H1 (cell line): ENCODE data around the gene KCNK4. TPM values are rescaled to one million over a fixed set of nuclear protein-coding genes. Genes with fewer than 3 reads are reported as not detected.

Experiments
- CTCF ChIA-PET: fragments of 300-600 bp; sonication (Branson Sonifier 250); formaldehyde crosslinking; loops from one replicate; lab custom pipeline; 2021; ENCODE audit not compliant: partially characterized antibody; lab: Charles Lee
- POLR2A ChIA-PET: fragments of 300-600 bp; sonication (Branson Sonifier 250); formaldehyde crosslinking; loops from one replicate; lab custom pipeline; 2021; ENCODE audit warnings: inconsistent platforms; ENCODE audit not compliant: partially characterized antibody; lab: Charles Lee
- DNase-seq, 2 experiments: peaks; one replicate each; pipeline versions ENCODE4 v3.0.0 to v3.0.0-alpha.2; 2010 to 2022; ENCODE audit warnings: low spot score in 2 of 2, low read depth in 1 of 2, mixed read lengths in 1 of 2
- FAIRE-seq: peaks from 2 replicates; lab custom pipeline; 2011; peaks lifted over from hg19 to GRCh38; lab: Jason Lieb, UNC
- H2AFZ ChIP-seq: 2 replicates; pipeline ENCODE4 v1.8.1; 2012; ENCODE audit warnings: low read length, inconsistent platforms
- H2AK5ac ChIP-seq: 2 replicates; pipeline ENCODE4 v1.6.1; 2013; ENCODE audit warnings: low read depth, low read length
- H2BK120ac ChIP-seq: replicated peaks from 2 replicates; pipeline ENCODE3; 2013; ENCODE audit warnings: low read depth, low read length, inconsistent platforms
- H2BK12ac ChIP-seq: 2 replicates; pipeline ENCODE4 v1.6.1; 2013; ENCODE audit warnings: low read depth, low read length
- H2BK15ac ChIP-seq: 2 replicates; pipeline ENCODE4 v1.6.1; 2013; ENCODE audit warnings: low read length
- H2BK20ac ChIP-seq: 2 replicates; pipeline ENCODE4 v1.6.1; 2013; ENCODE audit warnings: low read length
- H2BK5ac ChIP-seq: 2 replicates; pipeline ENCODE4 v1.6.1; 2013; ENCODE audit warnings: low read depth, low read length
- H3K14ac ChIP-seq: 2 replicates; pipeline ENCODE4 v1.6.1; 2013; ENCODE audit warnings: inconsistent platforms; ENCODE audit not compliant: insufficient read length
- H3K18ac ChIP-seq: 2 replicates; pipeline ENCODE4 v1.6.1; 2013; ENCODE audit warnings: low read length; ENCODE audit errors: extremely low read depth
- H3K23ac ChIP-seq: 2 replicates; pipeline ENCODE4 v1.6.1; 2013; ENCODE audit warnings: inconsistent platforms; ENCODE audit not compliant: insufficient read length
- H3K23me2 ChIP-seq: 2 replicates; pipeline ENCODE4 v1.6.1; 2013; ENCODE audit warnings: low read depth, low read length
- H3K27ac ChIP-seq: 2 replicates; pipeline ENCODE4 v1.6.1; 2011; ENCODE audit warnings: low read depth, low read length, inconsistent platforms
- H3K27me3 ChIP-seq, 4 experiments: replicated peaks in 1 of 4; 1 replicate in 1 of 4; 2 replicates in 3 of 4; pipeline versions ENCODE4 v1.6.1 to v1.8.1; 2011 to 2013; ENCODE audit warnings: low read length in 3 of 4, mild to moderate bottlenecking in 3 of 4, inconsistent platforms in 2 of 4, mixed read lengths in 2 of 4, moderate library complexity in 1 of 4; ENCODE audit not compliant: control insufficient read depth in 3 of 4, insufficient read depth in 3 of 4; ENCODE audit errors: extremely low read depth in 1 of 4
- H3K36me3 ChIP-seq, 4 experiments: 2 replicates each; pipeline versions ENCODE4 v1.6.1 to v1.8.1; 2011 to 2013; ENCODE audit warnings: mild to moderate bottlenecking in 4 of 4, low read length in 3 of 4, moderate library complexity in 2 of 4, control low read depth in 1 of 4, inconsistent platforms in 1 of 4; ENCODE audit not compliant: insufficient read depth in 4 of 4, control insufficient read depth in 2 of 4
- H3K4ac ChIP-seq: replicated peaks from 2 replicates; pipeline ENCODE3; 2013; ENCODE audit warnings: low read length, low read depth, mixed read lengths, inconsistent platforms; ENCODE audit not compliant: insufficient read length
- H3K4me1 ChIP-seq, 4 experiments: replicated peaks in 1 of 4; 1 replicate in 1 of 4; 2 replicates in 3 of 4; pipeline versions ENCODE4 v1.6.1 to v1.8.1; 2011 to 2013; ENCODE audit warnings: low read length in 3 of 4, inconsistent platforms in 2 of 4, mixed read lengths in 1 of 4; ENCODE audit not compliant: insufficient read depth in 4 of 4, control insufficient read depth in 3 of 4
- H3K4me2 ChIP-seq, 2 experiments: 2 replicates each; pipeline versions ENCODE4 v1.6.1 to v1.8.1; 2011 to 2013; ENCODE audit warnings: low read depth in 2 of 2, low read length in 2 of 2, control low read depth in 1 of 2, inconsistent platforms in 1 of 2, mild to moderate bottlenecking in 1 of 2; ENCODE audit not compliant: insufficient read depth in 1 of 2
- H3K4me3 ChIP-seq, 4 experiments: fragments of 200-600, 300-600 bp in 1 of 4; sonication (generic), shearing (Covaris generic), sonication (Bioruptor Twin) in 1 of 4; 2 replicates each; pipeline versions ENCODE4 v1.5.1 to v1.8.1; 2011 to 2016; ENCODE audit warnings: low read length in 4 of 4, low read depth in 3 of 4, control low read depth in 2 of 4, inconsistent platforms in 2 of 4, mild to moderate bottlenecking in 2 of 4, mixed read lengths in 1 of 4, moderate library complexity in 1 of 4; ENCODE audit not compliant: insufficient read depth in 2 of 4; ENCODE audit errors: extremely low read depth in 1 of 4
- H3K56ac ChIP-seq: replicated peaks from 2 replicates; pipeline ENCODE3; 2013; ENCODE audit warnings: low read depth, mild to moderate bottlenecking, mixed read lengths, low read length, inconsistent platforms; ENCODE audit not compliant: insufficient read length
- H3K79me1 ChIP-seq: 2 replicates; pipeline ENCODE4 v1.6.1; 2013; ENCODE audit warnings: low read depth, low read length, control low read depth
- H3K79me2 ChIP-seq, 2 experiments: 2 replicates each; pipeline versions ENCODE4 v1.6.1 to v1.8.1; 2012 to 2013; ENCODE audit warnings: low read length in 2 of 2, mild to moderate bottlenecking in 2 of 2, inconsistent platforms in 1 of 2; ENCODE audit not compliant: insufficient read depth in 2 of 2, control insufficient read depth in 1 of 2
- H3K9ac ChIP-seq, 4 experiments: replicated peaks in 1 of 4; 1 replicate in 1 of 4; 2 replicates in 3 of 4; pipeline versions ENCODE4 v1.6.1 to v1.8.1; 2011 to 2013; ENCODE audit warnings: low read depth in 3 of 4, low read length in 3 of 4, control low read depth in 2 of 4, mild to moderate bottlenecking in 2 of 4, moderate library complexity in 2 of 4, inconsistent platforms in 1 of 4; ENCODE audit errors: extremely low read depth in 1 of 4
- H3K9me3 ChIP-seq, 2 experiments: 2 replicates each; pipeline versions ENCODE4 v1.6.1 to v1.8.1; 2012 to 2013; ENCODE audit warnings: mild to moderate bottlenecking in 2 of 2, moderate library complexity in 2 of 2, control low read depth in 1 of 2, inconsistent platforms in 1 of 2, low read depth in 1 of 2, low read length in 1 of 2, mixed read lengths in 1 of 2; ENCODE audit not compliant: insufficient read depth in 2 of 2
- H4K20me1 ChIP-seq, 2 experiments: replicated peaks in 1 of 2; 2 replicates each; pipeline versions ENCODE3 to v1.8.1; 2011 to 2013; ENCODE audit warnings: inconsistent platforms in 2 of 2, low read length in 2 of 2, mild to moderate bottlenecking in 1 of 2; ENCODE audit not compliant: insufficient read depth in 2 of 2, control insufficient read depth in 1 of 2
- H4K5ac ChIP-seq: 2 replicates; pipeline ENCODE4 v1.6.1; 2013; ENCODE audit warnings: low read length, low read depth, mixed read lengths, inconsistent platforms; ENCODE audit not compliant: insufficient read length
- H4K8ac ChIP-seq: 2 replicates; pipeline ENCODE4 v1.8.0; 2013; ENCODE audit warnings: mild to moderate bottlenecking, moderate library complexity, low read length, inconsistent platforms; ENCODE audit not compliant: insufficient read depth; ENCODE audit errors: extremely low read depth
- H4K91ac ChIP-seq: replicated peaks from 2 replicates; pipeline ENCODE3; 2013; ENCODE audit warnings: low read length, mixed read lengths, inconsistent platforms; ENCODE audit not compliant: insufficient read length
- BCL11A ChIP-seq, 2 experiments: IDR thresholded peaks; one replicate each; pipeline ENCODE4 v1.6.1; 2011; ENCODE audit warnings: low read depth in 2 of 2, low read length in 2 of 2, mild to moderate bottlenecking in 2 of 2
- HDAC6 ChIP-seq: IDR thresholded peaks from one replicate; pipeline ENCODE4 v1.7.1; 2012; ENCODE audit warnings: low read depth, mild to moderate bottlenecking, inconsistent platforms, low read length, moderate library complexity
- KDM5A ChIP-seq: fragments of 200-600 bp; IDR thresholded peaks from 2 replicates; pipeline ENCODE4 v1.7.1; 2012; ENCODE audit warnings: mild to moderate bottlenecking, low read length, inconsistent platforms, mixed read lengths
- SAP30 ChIP-seq: fragments of 300-600 bp; sonication (generic); IDR thresholded peaks from 2 replicates; pipeline ENCODE4 v1.7.1; 2012; ENCODE audit warnings: low read length, moderate library complexity, mild to moderate bottlenecking, inconsistent platforms; ENCODE audit not compliant: insufficient read depth, insufficient replicate concordance
- WGBS, 2 experiments: shearing (Covaris generic) in 1 of 2; methylation state at CpG; one replicate each; pipeline versions ENCODE4 v1.1.6 to v1.1.7; 2013 to 2015; ENCODE audit warnings: low lambda C conversion rate in 2 of 2, mixed read lengths in 2 of 2, inconsistent platforms in 1 of 2, low coverage in 1 of 2, missing lambda C conversion rate in 1 of 2; ENCODE audit not compliant: insufficient replicate concordance in 2 of 2, insufficient coverage in 1 of 2, insufficient read length in 1 of 2; ENCODE audit errors: extremely low coverage in 1 of 2, missing lambda C conversion rate in 1 of 2; 5-methylcytosine and 5-hydroxymethylcytosine counted together
- polyA plus RNA-seq, 7 experiments: library from polyadenylated mRNA; depleted of rRNA in 3 of 7; stranded (reverse) in 5 of 7; unstranded in 2 of 7; fragments of >200 nt in 5 of 7; fragments of 200-250 nt in 2 of 7; gene quantifications; 1 replicate in 5 of 7; 2 replicates in 1 of 7; 4 replicates in 1 of 7; pipeline versions ENCODE4 v1.2.1 to v1.2.3, GENCODE V29; 2011 to 2013; ENCODE audit warnings: missing spikeins in 2 of 7, mixed read lengths in 2 of 7
- total RNA-seq: library from RNA; stranded (reverse); fragmentation: NEBNext Ultra II Directional; extraction: Animal tissue kit (Norgen Biotek cat#: 25700); gene quantifications from 2 replicates; pipeline ENCODE4 v1.2.1, GENCODE V29; 2021

Gene KCNK4
- total and polyA plus RNA-seq, 2 of the 8 experiments (the other 6 are each of a cell fraction or from before 2014, with no cell fraction given) = 0.19 TPM; not detected in 1

DNA sequence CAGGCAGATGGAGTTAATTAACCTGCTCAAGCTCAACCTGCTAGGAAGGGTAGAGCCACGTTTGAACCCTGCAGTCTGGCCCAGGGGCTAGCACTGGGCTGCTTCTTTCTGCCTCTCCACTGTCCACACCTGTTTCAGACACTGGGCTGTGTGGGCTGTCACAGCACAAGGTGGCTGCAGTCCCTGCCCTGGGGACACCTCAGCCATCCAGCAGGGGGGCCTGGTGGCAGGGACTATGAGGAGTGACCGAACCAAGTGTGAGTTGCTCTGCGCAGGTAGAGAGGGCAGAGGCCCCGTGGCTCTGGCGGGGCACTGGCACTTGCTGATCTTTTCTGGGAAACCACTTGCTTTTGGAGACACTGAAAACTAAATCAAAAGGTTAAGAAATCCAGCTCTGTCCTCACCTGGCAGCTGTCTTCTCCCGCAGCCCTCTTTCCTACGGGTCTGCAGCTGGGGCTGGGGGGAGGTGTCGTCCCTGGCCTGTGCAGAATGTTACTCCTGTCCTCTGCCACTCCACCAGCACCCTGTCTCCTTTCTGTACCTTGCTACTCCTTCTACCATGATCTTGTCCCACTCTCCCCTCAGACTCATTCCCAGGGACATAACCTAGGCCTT, 12.4 kb upstream of the KCNK4 start:
- POLR2A ChIA-PET = interaction anchor here (0.6 to 9.5 kb wide), 6 partner anchors 9 to 33 kb away, joined by 3 to 79 read pairs (median 4); partner anchors contain the start of gene PLCB3
- Histone ChIP-seq H3K4ac (no peak overlapping the region), H3K36me3 (no peaks in the 10 kb centered on the region; a peak in 1 of 8 replicates), H3K9me3 (no peaks in the 10 kb centered on the region), H3K9ac (no peak overlapping the region), H2BK120ac (no peak overlapping the region), H4K91ac (no peak overlapping the region), H3K79me2 (no peaks in the 10 kb centered on the region), H4K8ac (no peak overlapping the region), H2BK5ac (no peak overlapping the region), H3K23me2 (no peaks in the 10 kb centered on the region), H4K20me1 (no peaks in the 10 kb centered on the region), H2AK5ac (no peak overlapping the region), H3K4me2 (no peak overlapping the region), H4K5ac (no peak overlapping the region), H3K56ac (no peak overlapping the region), H2BK20ac (no peak overlapping the region), H2BK12ac (no peak overlapping the region), H3K27ac (no peak overlapping the region), H3K18ac (no peak overlapping the region), H3K27me3 (no peaks in the 10 kb centered on the region), H3K4me1 (peaks cover 0 to 5% (median under 1%) of the 10 kb centered on the region in 4 experiments; a peak in 1 of 7 replicates), H3K23ac (no peak overlapping the region), H2AFZ (no peak overlapping the region), H3K79me1 (no peaks in the 10 kb centered on the region; the same call in 1 of the 2 replicates), H3K4me3 (no peak overlapping the region), H2BK15ac (no peak overlapping the region), H3K14ac (no peak overlapping the region)
- FAIRE-seq = no peak
- CTCF ChIA-PET = interaction anchor here (0.7 to 13.7 kb wide), 9 partner anchors 9 to 78 kb away, joined by 3 to 168 read pairs (median 5); partner anchors contain the start of genes CATSPERZ, ESRRA and FERMT3
- no peak for DNase-seq
- WGBS, 2 experiments = 94% methylated on average over 8 of the region's 8 CpGs; no CpG with 5 or more reads in 1 of the 2 experiments
- TF ChIP-seq SAP30 = no peak
- no peak for TF ChIP-seq KDM5A
- TF ChIP-seq HDAC6 = no peak
- TF ChIP-seq BCL11A (IDR thresholded peaks at IDR 0.05; ENCODE audit: low read depth in 2 of 2, low read length in 2 of 2) = no peak
